K562 (cell line): ENCODE results near the gene LAGE3. TPM values are rescaled to one million over a fixed set of nuclear protein-coding genes. Genes with fewer than 3 reads are reported as not detected.

Experiments
- ARID3B ChIP-seq: fragments of 250-450 bp; sonication (Bioruptor Pico); IDR thresholded peaks from 2 replicates; pipeline ENCODE4 v1.4.0; 2020; ENCODE audit warnings: borderline replicate concordance
- FIP1L1 ChIP-seq: fragments of 200-400 bp; formaldehyde crosslinking; IDR thresholded peaks from 2 replicates; pipeline ENCODE4 v1.6.1; 2018; ENCODE audit warnings: mild to moderate bottlenecking, low read depth, low read length; ENCODE audit not compliant: poor library complexity, severe bottlenecking
- HMGXB4 ChIP-seq: sonication (generic); formaldehyde crosslinking; IDR thresholded peaks from 2 replicates; pipeline ENCODE4 v1.8.1; 2023; ENCODE audit warnings: mild to moderate bottlenecking, missing genetic modification reagents
- KLF1 ChIP-seq: fragments of 450-650 bp; IDR thresholded peaks from 2 replicates; pipeline ENCODE4 v1.6.1; 2016; ENCODE audit warnings: missing genetic modification characterization, missing compliant biosample characterization
- MLLT1 ChIP-seq, 2 experiments: fragments of 450-650 bp; IDR thresholded peaks; 2 replicates each; pipeline ENCODE4 v1.6.1; 2016
- NFATC3 ChIP-seq: fragments of 450-650 bp; IDR thresholded peaks from 2 replicates; pipeline ENCODE4 v1.6.1; 2017; ENCODE audit warnings: mild to moderate bottlenecking
- RAD51 ChIP-seq: fragments of 450-650 bp; IDR thresholded peaks from 2 replicates; pipeline ENCODE4 v1.7.1; 2016; ENCODE audit warnings: low read depth, mild to moderate bottlenecking, borderline replicate concordance
- TEAD1 ChIP-seq, 2 experiments: fragments of 450-650 bp in 1 of 2; sonication (generic) in 1 of 2; formaldehyde crosslinking; IDR thresholded peaks; 2 replicates each; pipeline versions ENCODE4 v1.4.0 to v1.8.0; 2020 to 2022; ENCODE audit warnings: mild to moderate bottlenecking in 2 of 2, missing genetic modification reagents in 1 of 2
- TFAP4 ChIP-seq: sonication (generic); formaldehyde crosslinking; IDR thresholded peaks from 2 replicates; pipeline ENCODE4 v1.8.0; 2022; ENCODE audit warnings: missing genetic modification reagents, mild to moderate bottlenecking, moderate library complexity, borderline replicate concordance
- ZNF232 ChIP-seq: sonication (generic); formaldehyde crosslinking; IDR thresholded peaks from 2 replicates; pipeline ENCODE4 v1.8.0; 2022; ENCODE audit warnings: mild to moderate bottlenecking, missing genetic modification reagents
- ZNF324 ChIP-seq: fragments of 250-450 bp; sonication (Bioruptor Pico); IDR thresholded peaks from 2 replicates; pipeline ENCODE4 v1.4.0; 2020; ENCODE audit warnings: mild to moderate bottlenecking
- ZNF407 ChIP-seq: fragments of 450-650 bp; IDR thresholded peaks from 2 replicates; pipeline ENCODE4 v1.6.1; 2016; ENCODE audit warnings: low read depth
- polyA plus RNA-seq, 8 experiments: library from polyadenylated mRNA; depleted of rRNA in 4 of 8; stranded (reverse) in 5 of 8; unstranded in 3 of 8; fragments of >200 nt; fragmentation: Nextera tagmentation in 2 of 8; fragmentation: Illumina TruSeq in 1 of 8; extraction: Ambion mirVana in 2 of 8; extraction: Trizol in 1 of 8; gene quantifications; 2 replicates each; pipeline versions ENCODE4 v1.2.1 to v1.2.3, GENCODE V29; 2011 to 2014; ENCODE audit warnings: inconsistent platforms in 1 of 8, missing spikeins in 1 of 8
- total RNA-seq, 7 experiments: library from RNA; depleted of rRNA in 6 of 7; stranded (reverse); fragments of >200 nt in 6 of 7; fragmentation: Illumina TruSeq in 2 of 7; extraction: Trizol in 2 of 7; gene quantifications; 2 replicates each; pipeline versions ENCODE4 v1.2.1 to v1.2.3, GENCODE V29; 2011 to 2021; ENCODE audit warnings: low replicate concordance in 1 of 7

The LAGE3 gene
- total and polyA plus RNA-seq, 9 of the 15 experiments (the other 6 are each of a cell fraction or from before 2014, with no cell fraction given), result 28.2 to 125 (median 35.8) TPM

GRCh38 chrX:154486396-154487207 lies 7.5 kb upstream of the LAGE3 start, which contains the start of gene UBL4A (continued):
- TF ChIP-seq ARID3B (CRISPR knock-in tag) (no peak), FIP1L1 (no peak), MLLT1 (IDR thresholded peaks at IDR 0.05) (no peak), KLF1 (no peak), ZNF324 (CRISPR knock-in tag) (no peak), TFAP4 (CRISPR knock-in tag) (peak; percentile 67; the same call in 1 of the 2 replicates), HMGXB4 (CRISPR knock-in tag) (no peak), NFATC3 (no peak), TEAD1 (CRISPR knock-in tag; IDR thresholded peaks at IDR 0.05) (no peak), ZNF407 (no peak), ZNF232 (CRISPR knock-in tag) (no peak), RAD51 (no peak)
